ENCODE data around the gene RILPL1. TPM values are rescaled to one million over a fixed set of nuclear protein-coding genes. Genes with fewer than 3 reads are reported as not detected.

RILPL1 gene
- polyA plus RNA-seq, 1 donor (not counting 4 experiments of a cell fraction or from before 2014, with no cell fraction given): 17.0 TPM

GRCh38 chr12:123573870-123574269 lies 40.4 kb upstream of the RILPL1 start:
- dilution Hi-C loops (cut with MboI; ENCODE audit: extremely low pct_ligation_motif_present, low sequenced_read_pairs): no loop called here
- Histone ChIP-seq H3K9me1 (ENCODE audit: control insufficient read depth, extremely low read depth, insufficient read depth, low read length) (no peaks in the 10 kb centered on the region), H4K20me1 (ENCODE audit: control insufficient read depth, extremely low read depth, insufficient read depth, low read length) (no peaks in the 10 kb centered on the region), H3K27me3 (ENCODE audit: control insufficient read depth, extremely low read depth, insufficient read depth, low read length) (peaks cover 3% of the 10 kb centered on the region), H2AFZ (ENCODE audit: control insufficient read depth, low read length) (no peak overlapping the region), H3K9me3 (ENCODE audit: control insufficient read depth, low read depth, low read length) (no peaks in the 10 kb centered on the region), H3K4me2 (ENCODE audit: control insufficient read depth, extremely low read depth, insufficient read depth, low read depth, low read length) (no peak overlapping the region), H3K4me3 (ENCODE audit: control insufficient read depth in 2 of 3, extremely low read depth in 1 of 3, insufficient read depth in 2 of 3, low read depth in 1 of 3, low read length in 3 of 3) (no peak overlapping the region), H3K36me3 (ENCODE audit: control insufficient read depth in 2 of 2, extremely low read depth in 1 of 2, insufficient read depth in 2 of 2, low read length in 2 of 2) (no peaks in the 10 kb centered on the region), H3K79me2 (ENCODE audit: control insufficient read depth, insufficient read depth, low read length) (no peaks in the 10 kb centered on the region), H3K27ac (ENCODE audit: control insufficient read depth, insufficient read depth, low read length) (no peak overlapping the region), H3K9ac (ENCODE audit: control insufficient read depth, extremely low read depth, insufficient read depth, low read length) (no peak overlapping the region), H3K4me1 (ENCODE audit: control insufficient read depth, extremely low read depth, insufficient read depth, low read length) (peaks cover 5% of the 10 kb centered on the region)
- FAIRE-seq (no peak), DNase-seq (ENCODE audit: low read depth, low spot score) (no peak)
- TF ChIP-seq EZH2 (IDR thresholded peaks at IDR 0.05; ENCODE audit: low read length): no peak
- TF ChIP-seq, protein P1, sequence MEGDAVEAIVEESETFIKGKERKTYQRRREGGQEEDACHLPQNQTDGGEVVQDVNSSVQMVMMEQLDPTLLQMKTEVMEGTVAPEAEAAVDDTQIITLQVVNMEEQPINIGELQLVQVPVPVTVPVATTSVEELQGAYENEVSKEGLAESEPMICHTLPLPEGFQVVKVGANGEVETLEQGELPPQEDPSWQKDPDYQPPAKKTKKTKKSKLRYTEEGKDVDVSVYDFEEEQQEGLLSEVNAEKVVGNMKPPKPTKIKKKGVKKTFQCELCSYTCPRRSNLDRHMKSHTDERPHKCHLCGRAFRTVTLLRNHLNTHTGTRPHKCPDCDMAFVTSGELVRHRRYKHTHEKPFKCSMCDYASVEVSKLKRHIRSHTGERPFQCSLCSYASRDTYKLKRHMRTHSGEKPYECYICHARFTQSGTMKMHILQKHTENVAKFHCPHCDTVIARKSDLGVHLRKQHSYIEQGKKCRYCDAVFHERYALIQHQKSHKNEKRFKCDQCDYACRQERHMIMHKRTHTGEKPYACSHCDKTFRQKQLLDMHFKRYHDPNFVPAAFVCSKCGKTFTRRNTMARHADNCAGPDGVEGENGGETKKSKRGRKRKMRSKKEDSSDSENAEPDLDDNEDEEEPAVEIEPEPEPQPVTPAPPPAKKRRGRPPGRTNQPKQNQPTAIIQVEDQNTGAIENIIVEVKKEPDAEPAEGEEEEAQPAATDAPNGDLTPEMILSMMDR (optimal IDR thresholded peaks at IDR 0.05 in 1 of 3, IDR thresholded peaks at IDR 0.05 in 1 of 3, conservative IDR thresholded peaks at IDR 0.05 in 1 of 3; ENCODE audit: extremely low read depth in 1 of 3, insufficient read depth in 2 of 3, low read length in 3 of 3): no peak

DNA sequence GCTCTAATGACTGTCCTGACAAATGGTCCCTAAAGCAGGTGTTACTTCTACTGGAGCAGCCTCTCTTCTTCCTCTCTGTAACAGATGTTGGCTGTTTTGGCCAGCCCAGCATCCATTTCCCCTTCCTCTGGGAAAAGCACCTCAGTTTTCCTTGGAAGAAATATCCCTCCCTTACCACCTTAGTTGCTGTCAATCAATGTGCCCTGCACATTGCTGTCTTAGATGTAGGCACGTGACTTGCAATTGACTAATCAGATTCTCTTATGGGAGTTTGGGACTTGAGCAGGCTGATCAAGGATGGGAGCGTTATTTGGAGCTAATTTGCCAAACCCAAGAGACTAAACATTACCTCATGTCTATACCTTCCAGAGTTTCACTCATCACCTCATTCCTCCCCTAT lies 38.9 kb upstream of the RILPL1 start:
- H4K20me1 ChIP-seq (ENCODE audit: control insufficient read depth, extremely low read depth, insufficient read depth, low read length): no peaks in the 10 kb centered on the region
- no peaks in the 10 kb centered on the region for H3K79me2 ChIP-seq (ENCODE audit: control insufficient read depth, insufficient read depth, low read length)
- dilution Hi-C loops (cut with MboI; ENCODE audit: extremely low pct_ligation_motif_present, low sequenced_read_pairs): no loop called here
- no peak overlapping the region for H3K4me3 ChIP-seq (ENCODE audit: control insufficient read depth in 2 of 3, extremely low read depth in 1 of 3, insufficient read depth in 2 of 3, low read depth in 1 of 3, low read length in 3 of 3)
- H3K4me1 ChIP-seq (ENCODE audit: control insufficient read depth, extremely low read depth, insufficient read depth, low read length): peaks cover 5% of the 10 kb centered on the region
- no peak overlapping the region for H3K27ac ChIP-seq (ENCODE audit: control insufficient read depth, insufficient read depth, low read length)
- no peak overlapping the region for H2AFZ ChIP-seq (ENCODE audit: control insufficient read depth, low read length)
- DNase-seq (ENCODE audit: low read depth, low spot score): no peak
- no peaks in the 10 kb centered on the region for H3K36me3 ChIP-seq (ENCODE audit: control insufficient read depth in 2 of 2, extremely low read depth in 1 of 2, insufficient read depth in 2 of 2, low read length in 2 of 2)
- H3K9ac ChIP-seq (ENCODE audit: control insufficient read depth, extremely low read depth, insufficient read depth, low read length): no peak overlapping the region
- no peak overlapping the region for H3K4me2 ChIP-seq (ENCODE audit: control insufficient read depth, extremely low read depth, insufficient read depth, low read depth, low read length)
- peaks cover 3% of the 10 kb centered on the region for H3K27me3 ChIP-seq (ENCODE audit: control insufficient read depth, extremely low read depth, insufficient read depth, low read length)
- FAIRE-seq: no peak
- TF ChIP-seq, protein P1 (optimal IDR thresholded peaks at IDR 0.05 in 1 of 3, IDR thresholded peaks at IDR 0.05 in 1 of 3, conservative IDR thresholded peaks at IDR 0.05 in 1 of 3; ENCODE audit: extremely low read depth in 1 of 3, insufficient read depth in 2 of 3, low read length in 3 of 3): no peak
- TF ChIP-seq EZH2 (IDR thresholded peaks at IDR 0.05; ENCODE audit: low read length): no peak
- H3K9me3 ChIP-seq (ENCODE audit: control insufficient read depth, low read depth, low read length): no peaks in the 10 kb centered on the region
- no peaks in the 10 kb centered on the region for H3K9me1 ChIP-seq (ENCODE audit: control insufficient read depth, extremely low read depth, insufficient read depth, low read length)
